Pancreas (tissue), 10 donors: Measurements from ENCODE around the gene GMDS. TPM values are rescaled to one million over a fixed set of nuclear protein-coding genes. Genes with fewer than 3 reads are reported as not detected.

ENCODE experiments used
- ATAC-seq, 4 donors: fragments of 200-7000 bp; cut with Tn5 transposase; one replicate each; pipeline versions ENCODE4 v1.8.0 to v1.9.1; 2020; ENCODE audit warnings: mild to moderate bottlenecking in 4 of 4, moderate library complexity in 4 of 4
- DNase-seq, 6 donors: peaks; one replicate each; pipeline ENCODE4 v3.0.0-alpha.2; 2020
- FAIRE-seq: peaks from 2 replicates; lab custom pipeline; 2012; peaks lifted over from hg19 to GRCh38; lab: Jason Lieb, UNC
- H3K27ac ChIP-seq, 4 donors: fragments of 200-600 bp; sonication (generic); 1 replicate in 3 of 4; 2 replicates in 1 of 4; pipeline versions ENCODE4 v1.5.0 to v1.8.0; 2020
- H3K27me3 ChIP-seq, 4 donors: fragments of 200-600 bp; one replicate each; pipeline ENCODE4 v1.8.0; 2021
- H3K36me3 ChIP-seq, 3 donors: fragments of 200-600 bp; sonication (generic) in 1 of 3; one replicate each; pipeline versions ENCODE4 v1.5.0 to v1.8.0; 2020 to 2021
- H3K4me1 ChIP-seq, 3 donors: fragments of 200-600 bp; one replicate each; pipeline ENCODE4 v1.8.0; 2021
- H3K4me3 ChIP-seq, 4 donors: fragments of 200-600 bp; sonication (generic) in 2 of 4; one replicate each; pipeline versions ENCODE4 v1.5.0 to v1.8.0; 2020 to 2021
- H3K9me3 ChIP-seq, 4 donors: fragments of 200-600 bp; one replicate each; pipeline ENCODE4 v1.8.0; 2021
- CTCF ChIP-seq, 4 donors: fragments of 200-600 bp; sonication (generic) in 3 of 4; IDR thresholded peaks; one replicate each; pipeline versions ENCODE4 v1.5.0 to v1.8.0; 2021; ENCODE audit warnings: antibody characterized with exemption in 4 of 4
- WGBS, 2 donors: extraction: QIAGEN DNeasy Blood & Tissue Kit; methylation state at CpG; one replicate each; pipeline ENCODE4 v1.1.7; 2013; 5-methylcytosine and 5-hydroxymethylcytosine counted together
- intact Hi-C, 3 donors: fragments of 100-400 bp; cut with DNase I; formaldehyde crosslinking; loops; one replicate each; pipeline versions ENCODE4 v1.11.1 to v1.14.2; 2022
- polyA plus RNA-seq, 2 donors: library from polyadenylated mRNA; stranded (reverse); fragments of 200-250 nt; gene quantifications; one replicate each; pipeline ENCODE4 v1.2.3, GENCODE V29; 2013
- total RNA-seq, 6 donors: library from RNA; stranded (reverse); fragmentation: NEBNext Ultra II Directional in 4 of 6; extraction: Animal tissue kit (Norgen Biotek cat#: 25700) in 4 of 6; gene quantifications; one replicate each; pipeline versions ENCODE4 v1.2.1 to v1.2.4, GENCODE V29; 2021 to 2023
- donor health status: healthy with polysubstance abuse.
- donor health status: DM: no; HTN: no; CAD: no; lungs with moderate emphysema.
- donor health status: DM: no; HTN: no; CAD: no.
- donor health status: control.
- donor health status: control.
- donor health status: Bipolar disorder and iron deficiency.
- donor health status: DM: yes; HTN: yes; CAD: no.
- donor health status: DM: no; HTN: no; CAD: no.
- donor health status: DM: no; HTN: no; CAD: no.
- donor health status: DM: yes; HTN: yes; CAD: no.

The GMDS gene
- total and polyA plus RNA-seq, 8 donors, result 7.6 to 40.8 (median 26.5) TPM

- intact Hi-C loops, result loop anchor here in 2 of 3 donors (5.0 to 10.0 kb wide), 3 partner anchors 503 to 756 kb away; no protein-coding TSS in a partner anchor
- TF ChIP-seq CTCF (IDR thresholded peaks at IDR 0.05), result no peak
- H3K4me1 ChIP-seq, result peaks cover 0 to 11% (median 0%) of the 10 kb centered on the region in 3 donors
- WGBS, 2 donors, result 51 to 62% methylated on average over 59 to 60 of the region's 60 CpGs
- H3K36me3 ChIP-seq, result no peaks in the 10 kb centered on the region
- H3K27me3 ChIP-seq, result peaks cover 0 to 17% (median 5%) of the 10 kb centered on the region in 4 donors
- no peaks in the 10 kb centered on the region for H3K9me3 ChIP-seq
- no peak for FAIRE-seq
- H3K27ac ChIP-seq, result no peak overlapping the region
- H3K4me3 ChIP-seq, result no peak overlapping the region
- no peak for DNase-seq
- ATAC-seq, result no peak
Measured at GRCh38 chr6:1601158-1602048, 644.0 kb downstream of the GMDS start.

DNA sequence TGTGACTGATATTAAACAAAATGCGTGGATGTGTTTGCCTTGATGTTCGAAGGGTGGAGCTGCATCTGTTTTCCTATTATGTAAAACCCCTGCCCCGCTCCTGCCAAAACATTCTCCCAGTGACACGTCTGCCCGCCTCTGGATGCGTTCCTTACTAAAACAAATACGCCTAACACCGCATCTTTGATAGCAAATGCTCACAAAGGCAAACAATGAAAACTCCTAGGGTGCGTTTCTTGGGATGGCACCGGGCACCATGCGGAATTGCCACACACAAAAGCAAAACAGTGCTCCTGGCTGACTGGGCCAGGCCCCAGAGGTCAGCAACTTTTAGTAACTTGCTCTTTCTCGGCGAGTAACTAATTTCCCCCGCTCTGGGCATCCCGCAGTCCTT is 644.6 kb downstream of the GMDS start:
- Histone ChIP-seq H3K4me3 (no peak overlapping the region), H3K27ac (no peak overlapping the region), H3K36me3 (no peaks in the 10 kb centered on the region), H3K27me3 (peaks cover 0 to 11% (median 4%) of the 10 kb centered on the region in 4 donors), H3K4me1 (peaks cover 0 to 11% (median 0%) of the 10 kb centered on the region in 3 donors), H3K9me3 (no peaks in the 10 kb centered on the region)
- DNase-seq (no peak), FAIRE-seq (no peak), ATAC-seq (no peak)
- no peak for TF ChIP-seq CTCF (IDR thresholded peaks at IDR 0.05)
- intact Hi-C loops, result loop anchor here in 2 of 3 donors (5.0 to 10.0 kb wide), 3 partner anchors 504 to 757 kb away; no protein-coding TSS in a partner anchor
- 65 to 77% methylated on average over 15 of the region's 15 CpGs for WGBS, 2 donors

DNA sequence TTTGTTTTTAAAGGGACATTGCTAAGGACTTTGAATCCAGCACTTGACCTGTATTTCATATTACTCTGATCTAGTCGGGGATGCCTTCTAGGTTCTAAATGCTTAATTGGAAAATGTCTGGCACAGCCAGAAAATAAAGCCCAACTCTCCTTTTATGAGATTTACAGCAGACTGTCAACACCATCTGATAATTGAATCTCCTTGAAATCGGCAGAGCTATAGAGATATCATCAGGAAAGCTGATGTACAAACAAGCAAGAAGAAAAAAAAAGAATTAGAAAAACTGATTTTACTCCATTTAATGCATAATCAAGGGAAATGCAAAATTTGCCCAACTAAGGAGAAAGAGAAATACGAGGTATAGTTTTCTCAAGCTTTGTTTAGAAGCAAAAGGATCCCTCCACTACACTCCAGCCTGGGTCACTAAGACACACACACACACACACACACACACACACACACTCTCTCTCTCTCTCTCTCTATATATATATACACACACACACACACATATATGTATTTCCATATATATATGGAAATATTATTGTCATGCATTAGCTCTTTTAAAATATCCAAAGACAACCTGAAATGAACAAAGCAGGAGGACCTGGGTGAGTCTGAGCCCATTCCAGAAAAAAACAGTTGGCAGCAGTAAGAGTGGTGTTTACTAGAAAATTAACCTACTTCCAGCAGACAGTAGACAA is 645.2 kb downstream of the GMDS start:
- no peak for TF ChIP-seq CTCF (IDR thresholded peaks at IDR 0.05)
- no peaks in the 10 kb centered on the region for H3K36me3 ChIP-seq
- no peaks in the 10 kb centered on the region for H3K9me3 ChIP-seq
- intact Hi-C loops, result loop anchor here in 2 of 3 donors (5.0 to 10.0 kb wide), 3 partner anchors 505 to 757 kb away; no protein-coding TSS in a partner anchor
- peaks cover 0 to 11% (median 0%) of the 10 kb centered on the region in 3 donors for H3K4me1 ChIP-seq
- ATAC-seq, result no peak
- no peak overlapping the region for H3K27ac ChIP-seq
- FAIRE-seq, result no peak
- no peak overlapping the region for H3K4me3 ChIP-seq
- no peak for DNase-seq
- WGBS, 2 donors, result 59 to 65% methylated on average over 3 of the region's 3 CpGs
- H3K27me3 ChIP-seq, result peaks cover 0 to 8% (median 3%) of the 10 kb centered on the region in 4 donors

DNA sequence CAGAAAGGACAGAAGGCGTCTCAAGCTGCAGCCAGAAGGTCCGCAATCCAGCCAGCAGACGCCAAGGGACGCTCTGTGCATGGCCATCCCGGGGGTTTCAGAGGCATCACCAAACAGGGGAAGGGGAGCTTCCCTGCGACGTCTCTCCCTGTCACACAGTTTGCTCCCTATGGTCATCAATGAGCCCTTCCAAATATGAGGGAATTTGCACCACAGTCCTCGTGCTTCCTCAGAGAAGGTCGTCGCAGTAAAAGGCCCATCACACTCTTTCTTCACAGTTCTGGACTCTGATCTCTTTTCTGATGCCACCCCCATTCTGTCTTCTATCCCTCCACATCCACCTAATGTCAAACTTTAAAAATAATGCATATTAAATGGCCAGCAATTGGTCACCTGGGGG is 645.9 kb downstream of the GMDS start:
- no peak for TF ChIP-seq CTCF (IDR thresholded peaks at IDR 0.05)
- intact Hi-C loops, result loop anchor here (5.0 to 10.0 kb wide), 5 partner anchors 755 to 1038 kb away; no protein-coding TSS in a partner anchor
- 91 to 94% methylated on average over 10 of the region's 10 CpGs for WGBS, 2 donors

More for the DNA sequence above, 645.9 kb downstream of the GMDS start:
- Histone ChIP-seq H3K4me1 (peaks cover 0 to 4% (median 0%) of the 10 kb centered on the region in 3 donors), H3K36me3 (no peaks in the 10 kb centered on the region), H3K27me3 (peaks cover 0 to 11% (median 3%) of the 10 kb centered on the region in 4 donors), H3K4me3 (no peak overlapping the region), H3K9me3 (no peaks in the 10 kb centered on the region), H3K27ac (no peak overlapping the region)
- no peak for ATAC-seq
- no peak for DNase-seq
- no peak for FAIRE-seq
